NK-92 (cell line): Measurements from ENCODE around the gene KPTN.

Experiments used
- DNase-seq: peaks from one replicate; lab custom pipeline; 2025; ENCODE audit not compliant: unreplicated experiment; lab: John Stamatoyannopoulos, UW

Gene KPTN

DNA sequence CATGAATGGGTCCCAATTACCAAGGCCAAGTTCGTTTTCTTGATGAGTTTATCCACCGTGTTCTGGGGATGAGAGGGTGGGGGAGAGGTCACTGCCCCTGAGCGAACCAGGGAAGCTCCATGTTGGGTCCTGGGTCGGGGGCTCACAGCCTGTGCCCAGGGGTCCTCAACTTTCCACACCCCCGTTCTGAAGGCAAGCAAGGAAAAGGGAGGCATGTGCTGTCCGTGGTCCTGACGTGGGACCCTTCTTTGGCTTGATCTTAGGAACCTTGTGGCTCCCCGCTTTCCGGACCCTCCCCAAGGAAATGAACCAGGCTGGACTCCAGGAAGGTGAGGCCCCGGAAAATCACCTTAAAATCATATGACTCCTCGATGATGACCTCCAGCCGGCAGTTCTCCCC lies 46.5 kb downstream of the KPTN start:
- DNase-seq: no peak

DNA sequence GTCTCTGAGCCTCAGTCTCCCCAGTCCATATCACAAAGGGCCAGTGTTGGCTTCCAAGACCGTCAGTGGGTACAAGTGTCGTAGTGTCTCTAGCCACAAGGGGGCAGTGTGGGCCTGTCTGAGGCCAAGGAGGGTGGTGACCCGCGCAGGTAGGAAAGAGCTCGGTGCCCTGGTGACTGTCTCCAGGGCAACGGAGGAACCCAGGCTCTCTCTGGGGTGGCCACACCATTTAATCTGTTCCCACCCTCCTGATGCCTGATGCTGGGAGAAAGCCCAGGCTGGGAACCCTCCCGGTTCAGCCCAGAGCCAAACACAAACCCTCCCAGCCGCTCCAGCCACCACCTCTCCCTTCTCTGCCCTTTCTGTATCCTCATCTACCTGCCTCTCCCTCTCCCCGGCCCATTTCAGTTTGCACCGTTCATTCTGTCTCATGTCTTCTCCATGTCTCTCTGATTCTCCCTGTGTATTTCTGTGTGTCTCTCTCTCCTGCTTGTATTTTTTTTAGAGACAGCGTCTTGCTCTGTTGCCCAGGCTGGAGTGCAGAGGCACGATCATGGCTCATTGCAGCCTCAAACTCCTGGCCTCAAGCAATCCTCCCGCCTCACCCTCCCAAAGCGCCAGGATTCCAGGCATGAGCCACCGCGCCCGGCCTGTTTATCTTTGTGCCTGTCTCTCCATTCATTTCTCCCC lies 47.2 kb downstream of the KPTN start:
- DNase-seq: no peak

DNA sequence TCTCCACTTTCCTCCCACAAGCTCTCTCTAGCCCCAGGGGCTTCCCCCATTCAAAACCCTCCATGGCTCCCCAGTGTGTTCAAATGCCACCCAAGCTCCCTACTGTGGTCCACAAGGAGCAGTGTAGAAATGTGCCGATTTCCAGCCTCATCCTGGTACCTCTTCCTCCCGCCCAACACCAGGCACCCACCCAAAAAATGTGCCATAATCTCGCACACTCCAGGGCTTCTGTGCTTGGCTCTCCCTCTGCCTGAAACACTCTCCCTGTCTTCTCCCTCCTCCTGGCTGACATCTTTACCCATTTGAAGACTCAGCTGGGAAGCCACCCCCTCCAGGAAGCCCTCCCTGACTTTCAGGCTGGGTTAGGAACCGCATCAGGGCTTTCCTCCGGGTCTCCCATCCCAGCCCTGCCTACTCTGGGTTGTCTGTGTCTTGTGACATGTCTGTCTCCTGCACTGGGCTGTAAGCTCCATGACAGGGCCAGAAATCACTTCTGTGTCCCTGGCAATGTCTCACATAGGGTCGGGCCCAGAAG lies 48.1 kb downstream of the KPTN start:
- DNase-seq: no peak

DNA sequence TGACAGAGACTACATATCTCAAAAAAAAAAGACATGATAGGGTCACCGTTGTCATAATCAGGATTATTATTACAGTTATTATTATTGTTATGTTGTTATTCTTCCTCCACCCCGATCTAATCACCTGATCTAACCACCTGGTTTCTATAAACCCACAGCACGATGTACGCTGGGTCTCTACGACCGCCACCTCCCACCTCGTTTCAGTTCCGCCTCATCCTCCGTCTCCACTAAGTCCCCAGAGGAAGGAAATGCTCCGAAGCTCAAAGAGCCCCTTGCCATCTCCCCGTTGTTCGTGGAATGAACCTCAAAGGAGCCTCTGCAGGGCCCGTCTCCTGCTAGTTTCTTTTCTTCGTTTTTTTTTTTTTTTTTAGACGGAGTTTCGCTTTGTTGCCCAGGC lies 48.8 kb downstream of the KPTN start:
- no peak for DNase-seq

DNA sequence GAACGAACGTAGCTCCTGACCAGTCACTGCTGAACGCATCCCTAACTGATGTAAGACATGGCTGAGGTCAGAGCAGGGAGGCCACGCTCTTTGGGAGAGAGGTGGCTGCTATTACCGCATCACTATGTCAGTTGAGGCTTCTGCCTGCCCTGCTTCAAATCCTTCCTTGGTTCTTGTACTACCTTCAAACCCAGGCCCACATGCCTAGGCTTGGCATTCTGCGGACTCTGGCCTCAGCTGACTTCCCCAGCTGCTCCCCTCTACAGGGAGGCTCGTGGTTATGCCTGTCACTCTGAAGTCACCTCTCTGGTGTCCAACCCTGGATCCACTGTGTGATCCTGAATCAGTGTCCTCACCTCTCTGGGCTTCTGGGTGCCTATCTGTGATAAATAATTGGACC lies 49.9 kb downstream of the KPTN start:
- no peak for DNase-seq

DNA sequence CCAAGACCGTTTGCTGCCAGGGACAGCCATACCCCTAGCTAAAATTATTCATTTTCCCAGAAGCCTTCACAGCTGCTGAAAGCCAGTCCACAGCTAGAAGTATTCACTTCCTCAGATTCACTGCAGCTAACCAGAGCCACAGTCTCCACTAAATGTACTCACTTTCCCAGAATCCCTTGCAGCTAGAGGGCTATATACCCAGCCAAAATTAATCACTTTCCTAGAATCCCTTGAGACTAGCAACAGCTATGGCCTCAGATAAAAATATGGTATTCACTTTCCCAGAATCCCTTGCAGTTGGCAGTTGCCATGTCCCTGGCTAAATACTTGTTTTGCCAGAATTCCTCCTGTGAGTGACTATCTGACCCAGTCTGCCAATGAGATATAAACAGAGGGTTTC lies 50.9 kb downstream of the KPTN start:
- DNase-seq: no peak

DNA sequence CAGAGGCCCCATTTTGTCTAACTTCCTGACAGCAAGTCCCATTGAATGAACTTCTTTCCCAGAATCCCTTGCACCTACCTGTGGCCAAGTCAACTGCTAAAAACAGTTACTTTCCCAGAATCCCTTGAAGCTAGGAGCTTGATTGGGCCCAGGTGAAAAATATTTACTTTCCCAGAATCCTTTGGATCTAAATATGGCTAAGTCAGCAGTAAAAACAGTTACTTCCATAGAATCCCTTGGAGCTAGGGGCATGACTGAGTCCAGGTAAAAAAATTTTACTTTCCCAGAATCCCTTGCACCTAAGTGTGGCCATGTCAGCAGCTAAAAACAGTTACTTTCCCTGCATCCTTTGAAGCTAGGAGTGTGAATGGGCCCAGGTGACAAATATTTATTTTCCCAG lies 51.5 kb downstream of the KPTN start:
- DNase-seq: no peak

DNA sequence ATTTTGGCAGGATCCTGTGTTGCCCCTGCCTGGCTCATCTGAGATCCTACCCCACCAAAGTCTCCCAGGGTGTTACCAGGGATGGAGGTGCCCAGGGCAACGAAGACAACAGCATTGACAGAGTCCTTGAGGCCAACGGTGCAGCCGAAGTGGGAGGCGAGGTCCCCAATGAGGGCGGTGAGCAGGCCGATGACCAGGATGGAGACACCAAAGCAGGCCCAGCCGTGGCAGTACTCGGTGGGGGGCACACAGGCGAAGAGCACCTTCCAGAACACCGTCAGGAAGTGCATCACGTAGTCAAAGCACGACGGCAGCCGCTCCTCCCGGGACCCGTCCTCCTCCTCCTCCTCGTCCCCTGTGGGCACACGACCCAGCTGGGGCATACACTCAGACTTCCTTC lies 51.9 kb downstream of the KPTN start:
- no peak for DNase-seq

DNA sequence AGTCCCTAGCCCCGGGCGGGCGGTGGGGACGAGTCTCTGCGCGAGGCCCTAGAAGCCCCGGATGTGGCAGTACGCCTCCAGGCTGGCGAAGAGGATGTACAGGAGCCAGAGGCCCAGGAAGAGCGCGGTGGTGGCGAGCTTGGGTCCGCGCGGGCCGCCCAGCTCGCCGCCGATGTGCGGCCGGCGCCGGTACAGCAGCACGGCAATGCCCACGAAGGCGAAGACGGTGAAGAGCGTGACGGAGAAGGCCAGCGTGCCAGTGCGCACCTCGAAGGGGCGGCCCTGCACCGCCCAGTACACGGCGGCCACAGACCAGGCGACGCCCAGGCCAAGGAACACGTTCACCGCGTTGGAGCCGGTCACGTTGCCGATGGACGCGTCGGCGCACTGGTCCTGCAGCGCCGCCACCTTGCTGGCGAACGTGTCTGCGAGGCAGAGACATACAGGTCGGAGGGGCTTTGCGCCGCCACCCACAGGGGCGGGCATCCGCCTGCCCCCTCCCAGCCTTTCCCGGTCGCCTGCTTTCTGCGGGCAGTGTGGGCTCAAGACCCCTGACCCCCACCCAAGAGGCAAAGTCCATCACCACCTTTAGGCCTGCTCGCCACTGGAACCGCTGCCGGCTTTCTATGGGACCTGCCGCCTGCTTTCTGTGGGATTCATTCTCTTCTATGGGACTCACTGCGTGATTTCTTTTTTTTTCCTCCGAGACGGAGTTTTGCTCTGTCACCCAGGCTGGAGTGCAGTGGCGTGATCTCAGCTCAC lies 53.8 kb downstream of the KPTN start:
- DNase-seq: no peak

DNA sequence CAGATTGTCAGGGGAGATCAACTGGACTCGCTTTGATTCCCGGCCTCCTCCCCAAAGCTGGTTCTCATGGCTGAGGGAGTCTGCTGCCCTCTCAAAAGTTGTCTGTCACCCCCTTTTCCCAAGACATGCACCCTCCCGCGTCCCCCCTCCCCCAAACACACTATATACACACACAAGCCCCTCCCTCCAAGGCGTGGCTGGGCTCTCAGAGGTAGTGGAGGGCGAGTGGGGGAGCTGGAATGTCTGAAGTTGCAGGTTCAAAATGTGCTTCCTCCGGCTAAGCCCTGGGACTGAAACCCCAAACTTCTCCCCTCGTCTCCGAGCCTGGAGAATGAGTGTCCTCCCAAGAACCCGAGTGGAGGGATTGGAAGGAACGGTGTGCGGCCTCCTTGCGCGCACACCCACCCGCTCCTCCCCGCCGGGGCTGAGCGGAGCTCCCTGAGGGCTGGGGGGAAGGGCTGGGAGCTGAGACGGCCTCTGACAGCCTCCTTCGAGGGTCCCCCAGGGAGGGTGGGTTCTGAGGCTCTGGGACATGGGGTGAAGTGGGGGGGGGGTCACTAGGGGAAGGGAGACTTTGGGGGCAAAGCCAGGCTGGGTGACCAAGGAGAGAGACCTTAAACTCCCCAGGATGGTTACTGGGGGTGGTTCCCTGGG lies 54.8 kb downstream of the KPTN start:
- DNase-seq: no peak

DNA sequence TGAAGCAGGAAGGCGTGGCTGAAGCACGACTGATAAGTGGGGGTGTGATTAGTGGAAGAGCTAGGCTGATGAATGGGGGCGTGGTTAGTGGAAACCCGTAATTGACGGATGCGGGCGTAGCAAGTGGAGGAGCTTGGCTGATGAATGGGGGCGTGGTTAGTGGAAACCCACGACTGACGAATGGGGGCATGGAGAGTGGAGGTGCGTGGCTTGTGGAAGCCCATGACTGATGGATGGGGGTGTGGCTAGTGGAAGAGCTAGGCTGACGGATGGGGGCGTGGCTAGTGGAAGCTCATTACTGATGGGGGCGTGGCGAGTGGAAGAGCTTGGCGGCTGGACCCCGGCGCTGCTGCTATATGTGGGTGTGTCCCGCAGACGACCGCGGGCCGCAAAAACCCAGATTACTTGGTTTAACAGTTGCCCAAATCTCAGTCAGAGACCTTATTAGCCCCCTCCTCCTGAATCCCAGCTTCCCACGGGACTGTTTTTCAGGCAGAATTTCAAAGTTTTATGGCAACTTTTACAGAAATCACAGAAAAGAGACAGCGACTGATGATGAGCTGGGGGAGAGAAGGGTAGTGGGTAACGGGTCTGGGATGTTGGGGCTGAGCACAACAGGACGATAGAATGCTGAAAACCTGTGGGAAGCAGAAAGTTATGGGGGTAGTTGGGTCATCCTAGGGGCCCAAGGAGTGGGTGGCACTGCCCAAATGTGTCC lies 55.7 kb downstream of the KPTN start:
- DNase-seq: no peak

DNA sequence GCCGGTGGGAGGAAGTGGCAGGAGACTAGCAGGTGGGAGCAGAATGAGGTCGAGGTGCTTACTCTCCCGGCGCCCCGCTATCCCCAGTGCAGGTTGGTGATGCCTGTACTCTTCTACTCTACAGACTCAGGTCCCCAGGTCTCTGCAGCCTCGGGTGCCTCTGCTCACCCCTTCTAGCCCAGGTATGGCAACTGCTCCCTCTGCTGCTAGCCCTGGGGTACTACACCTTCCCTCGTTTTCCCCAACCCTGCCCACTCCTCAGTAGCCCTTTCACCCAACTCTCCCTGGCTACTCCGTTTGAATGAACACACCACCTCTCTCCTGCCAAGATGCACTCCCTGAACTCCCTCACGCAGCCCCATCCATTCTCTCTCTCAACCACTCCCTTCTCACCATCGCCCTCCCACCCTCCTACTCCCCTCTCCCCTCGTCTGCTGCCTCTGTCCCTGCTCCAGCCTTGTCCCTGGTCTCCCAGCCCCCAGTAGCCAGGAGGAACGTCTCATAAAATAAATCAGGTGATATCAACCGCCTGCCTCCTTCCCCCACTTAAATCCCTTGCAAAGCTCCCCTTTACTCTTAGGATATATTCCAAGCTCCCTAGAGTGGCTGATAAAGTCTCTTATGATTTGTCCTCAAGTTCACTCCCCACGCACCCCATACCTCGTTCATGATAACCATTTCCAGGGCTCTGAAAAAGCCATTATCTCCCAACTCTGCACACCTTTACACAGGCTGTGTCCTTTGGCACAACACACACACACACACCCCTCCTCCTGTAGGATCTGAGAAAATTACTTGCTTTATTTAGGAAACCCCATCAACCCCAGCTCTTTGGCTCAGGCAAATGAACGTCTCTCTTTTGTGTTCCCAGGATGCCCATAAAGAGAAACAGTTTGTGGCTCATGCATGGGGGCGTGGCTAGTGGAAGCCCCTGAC lies 56.5 kb downstream of the KPTN start:
- DNase-seq: no peak
